ENCODE results near the gene CHD6.

- TF ChIP-seq TAF1 (IDR thresholded peaks at IDR 0.05; ENCODE audit: borderline replicate concordance, low read depth, low read length): no peak
- no peak for TF ChIP-seq POLR2AphosphoS5 (IDR thresholded peaks at IDR 0.05; ENCODE audit: low read depth, low read length)
- TF ChIP-seq POLR2A (IDR thresholded peaks at IDR 0.05; ENCODE audit: low read depth, low read length): no peak
Observed at GRCh38 chr20:41364967-41365765, 253.0 kb downstream of the CHD6 start.

Data from GM12892 (cell line).